Stomach (tissue), 9 donors: Measurements from ENCODE around the gene ENDOG. TPM values are rescaled to one million over a fixed set of nuclear protein-coding genes. Genes with fewer than 3 reads are reported as not detected.

Experiments
- DNase-seq, 2 donors: peaks; one replicate each; pipeline versions ENCODE4 v3.0.0 to v3.0.0-alpha.2; 2013 to 2019
- H3K27ac ChIP-seq, 5 donors: fragments of 200-600 bp in 4 of 5; sonication (generic) in 4 of 5; one replicate each; pipeline ENCODE4 v1.5.1; 2013 to 2019; ENCODE audit warnings: mild to moderate bottlenecking in 1 of 5, moderate library complexity in 1 of 5
- H3K27me3 ChIP-seq, 3 donors: fragments of 200-600 bp; sonication (generic); one replicate each; pipeline ENCODE4 v1.5.1; 2017 to 2019; ENCODE audit warnings: mixed run types in 1 of 3
- H3K36me3 ChIP-seq, 4 donors: fragments of 200-600 bp; sonication (generic); 1 replicate in 3 of 4; 2 replicates in 1 of 4; pipeline ENCODE4 v1.5.1; 2016 to 2019
- H3K4me1 ChIP-seq, 4 donors: fragments of 200-600 bp; sonication (generic); one replicate each; pipeline ENCODE4 v1.5.1; 2016 to 2019
- H3K4me3 ChIP-seq, 4 donors: fragments of 200-600 bp; sonication (generic) in 3 of 4; one replicate each; pipeline ENCODE4 v1.5.1; 2016 to 2019; ENCODE audit warnings: mild to moderate bottlenecking in 1 of 4
- H3K9me3 ChIP-seq, 4 donors: fragments of 200-600 bp; sonication (generic); one replicate each; pipeline ENCODE4 v1.5.1; 2016 to 2019
- CTCF ChIP-seq, 7 experiments: fragments of 450-650 bp in 4 of 7; fragments of 200-600 bp in 3 of 7; sonication (generic) in 3 of 7; IDR thresholded peaks; one replicate each; pipeline ENCODE4 v1.5.1; 2016 to 2019; ENCODE audit warnings: antibody characterized with exemption in 7 of 7, control low read depth in 2 of 7, mild to moderate bottlenecking in 1 of 7
- EP300 ChIP-seq: sonication (generic); formaldehyde crosslinking; IDR thresholded peaks from one replicate; pipeline ENCODE4 v1.6.1; 2017; ENCODE audit warnings: antibody characterized with exemption
- POLR2A ChIP-seq, 4 donors: fragments of 450-650 bp; IDR thresholded peaks; one replicate each; pipeline ENCODE4 v1.6.1; 2016; ENCODE audit warnings: antibody characterized with exemption in 4 of 4, control low read depth in 2 of 4, mild to moderate bottlenecking in 1 of 4, moderate library complexity in 1 of 4
- POLR2AphosphoS5 ChIP-seq, 3 donors: sonication (generic); formaldehyde crosslinking; IDR thresholded peaks; one replicate each; pipeline ENCODE4 v1.6.1; 2016; ENCODE audit warnings: antibody characterized with exemption in 3 of 3
- WGBS, 5 donors: extraction: QIAGEN DNeasy Blood & Tissue Kit in 3 of 5; methylation state at CpG; one replicate each; pipeline versions ENCODE4 v1.1.5 to v1.1.7; 2013 to 2018; 5-methylcytosine and 5-hydroxymethylcytosine counted together
- intact Hi-C: fragments of 100-400 bp; cut with DNase I; formaldehyde crosslinking; loops from one replicate; pipeline ENCODE4 v1.15.1; 2023; ENCODE audit warnings: low total_unique reads
- polyA plus RNA-seq, 3 donors: library from polyadenylated mRNA; stranded (reverse); fragments of 200-250 nt; gene quantifications; one replicate each; pipeline ENCODE4 v1.2.3, GENCODE V29; 2013
- total RNA-seq, 5 donors: library from RNA; depleted of rRNA; stranded (reverse); fragments of >200 nt; gene quantifications; one replicate each; pipeline versions ENCODE4 v1.1.0 to v1.2.3, GENCODE V29; 2014 to 2016
- donor health status: healthy with polysubstance abuse.
- donor health status: Bipolar disorder and iron deficiency.
- donor health status: healthy.

Gene ENDOG
- total and polyA plus RNA-seq, 8 donors, result 5.0 to 186 (median 31.5) TPM

- no peaks in the 10 kb centered on the region for H3K9me3 ChIP-seq
- H3K4me1 ChIP-seq, result peaks cover 16 to 51% (median 35%) of the 10 kb centered on the region in 4 donors
- no peak for DNase-seq
- 74 to 92% (median 78%) methylated on average over 6 to 7 of the region's 7 CpGs for WGBS, 5 donors
- intact Hi-C loops, result no loop called here
- H3K27ac ChIP-seq, result peak overlapping the region in 2 of 5 donors; percentile 3 to 5
- TF ChIP-seq EP300, result no peak
- no peak overlapping the region for H3K4me3 ChIP-seq
- H3K27me3 ChIP-seq, result no peaks in the 10 kb centered on the region
- peaks cover 40 to 79% (median 71%) of the 10 kb centered on the region in 4 donors for H3K36me3 ChIP-seq
Measured at GRCh38 chr9:128824911-128825310, 6.6 kb downstream of the ENDOG start.

- Histone ChIP-seq H3K9me3 (no peaks in the 10 kb centered on the region), H3K36me3 (peaks cover 40 to 72% (median 67%) of the 10 kb centered on the region in 4 donors), H3K27me3 (no peaks in the 10 kb centered on the region), H3K4me1 (peaks cover 10 to 43% (median 31%) of the 10 kb centered on the region in 4 donors), H3K4me3 (no peak overlapping the region), H3K27ac (no peak overlapping the region)
- intact Hi-C loops, result no loop called here
- DNase-seq, result no peak
- TF ChIP-seq CTCF (IDR thresholded peaks at IDR 0.05), result no peak
- TF ChIP-seq EP300, result no peak
- TF ChIP-seq POLR2A (IDR thresholded peaks at IDR 0.05), result no peak
- TF ChIP-seq POLR2AphosphoS5 (IDR thresholded peaks at IDR 0.05), result no peak
- 93 to 96% (median 93%) methylated on average over 15 to 22 of the region's 22 CpGs for WGBS, 5 donors
Measured at GRCh38 chr9:128825923-128826700, 7.8 kb downstream of the ENDOG start.

- peaks cover 10 to 40% (median 31%) of the 10 kb centered on the region in 4 donors for H3K4me1 ChIP-seq
- no peaks in the 10 kb centered on the region for H3K27me3 ChIP-seq
- TF ChIP-seq EP300 (no peak), POLR2A (IDR thresholded peaks at IDR 0.05) (no peak), POLR2AphosphoS5 (IDR thresholded peaks at IDR 0.05) (no peak), CTCF (IDR thresholded peaks at IDR 0.05) (no peak)
- peak overlapping the region in 1 of 4 donors; percentile 96 for H3K4me3 ChIP-seq
- no peak for DNase-seq
- no peak overlapping the region for H3K27ac ChIP-seq
- H3K9me3 ChIP-seq, result no peaks in the 10 kb centered on the region
- H3K36me3 ChIP-seq, result peaks cover 22 to 55% (median 51%) of the 10 kb centered on the region in 4 donors
- intact Hi-C loops, result no loop called here
- WGBS, 5 donors, result 85 to 96% (median 92%) methylated on average over 8 of the region's 8 CpGs
Measured at GRCh38 chr9:128828267-128828666, 10.0 kb downstream of the ENDOG start.

GRCh38 chr9:128828719-128829452, 10.6 kb downstream of the ENDOG start:
- TF ChIP-seq CTCF (IDR thresholded peaks at IDR 0.05), result no peak
- TF ChIP-seq EP300, result no peak
- TF ChIP-seq POLR2A (IDR thresholded peaks at IDR 0.05), result no peak
- no peak for TF ChIP-seq POLR2AphosphoS5 (IDR thresholded peaks at IDR 0.05)
- DNase-seq, result no peak
- Histone ChIP-seq H3K9me3 (no peaks in the 10 kb centered on the region), H3K4me3 (peak overlapping the region; percentile 87 to 97 (median 96)), H3K27ac (peak overlapping the region; percentile 71 to 92 (median 80)), H3K27me3 (no peaks in the 10 kb centered on the region), H3K4me1 (peaks cover 10 to 34% (median 29%) of the 10 kb centered on the region in 4 donors), H3K36me3 (peaks cover 22 to 55% (median 49%) of the 10 kb centered on the region in 4 donors)
- whole genome bisulfite sequencing, 5 donors, result 31 to 34% (median 32%) methylated on average over 18 of the region's 18 CpGs
- intact Hi-C loops, result no loop called here
